Hematopoietic multipotent progenitor cell treated with erythropoietin and hydrocortisone succinate and interleukin-3 and kit ligand, for 17 days (in vitro differentiated cells): ENCODE measurements around the gene ATP9A.
"Not testable (repeated sequence)": the region's sequence is repeated elsewhere in the genome, so short reads cannot be mapped to it uniquely, and the experiment has no call there.

ENCODE experiments used
- DNase-seq: peaks from one replicate; pipeline ENCODE4 v3.0.0-alpha.2; 2015; ENCODE audit warnings: low spot score

Gene ATP9A

DNA sequence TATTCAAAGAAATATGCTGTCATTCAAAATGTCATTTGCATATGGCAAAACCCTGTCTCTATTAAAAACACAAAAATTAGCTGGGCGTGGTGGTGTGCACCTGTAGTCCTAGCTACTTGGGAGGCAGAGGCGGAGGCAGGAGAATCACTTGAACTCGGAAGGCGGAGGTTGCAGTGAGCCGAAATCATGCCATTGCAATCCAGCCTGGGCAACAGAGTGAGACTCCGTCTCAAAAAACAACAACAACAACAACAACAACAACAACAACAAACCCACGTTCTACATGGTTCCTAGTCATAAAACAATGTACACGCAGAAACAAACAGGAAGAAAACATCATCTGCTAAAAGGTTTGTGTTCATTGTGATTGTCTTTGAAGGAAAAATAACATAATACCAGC, 15.0 kb downstream of the ATP9A start:
- not testable (repeated sequence) for DNase-seq

DNA sequence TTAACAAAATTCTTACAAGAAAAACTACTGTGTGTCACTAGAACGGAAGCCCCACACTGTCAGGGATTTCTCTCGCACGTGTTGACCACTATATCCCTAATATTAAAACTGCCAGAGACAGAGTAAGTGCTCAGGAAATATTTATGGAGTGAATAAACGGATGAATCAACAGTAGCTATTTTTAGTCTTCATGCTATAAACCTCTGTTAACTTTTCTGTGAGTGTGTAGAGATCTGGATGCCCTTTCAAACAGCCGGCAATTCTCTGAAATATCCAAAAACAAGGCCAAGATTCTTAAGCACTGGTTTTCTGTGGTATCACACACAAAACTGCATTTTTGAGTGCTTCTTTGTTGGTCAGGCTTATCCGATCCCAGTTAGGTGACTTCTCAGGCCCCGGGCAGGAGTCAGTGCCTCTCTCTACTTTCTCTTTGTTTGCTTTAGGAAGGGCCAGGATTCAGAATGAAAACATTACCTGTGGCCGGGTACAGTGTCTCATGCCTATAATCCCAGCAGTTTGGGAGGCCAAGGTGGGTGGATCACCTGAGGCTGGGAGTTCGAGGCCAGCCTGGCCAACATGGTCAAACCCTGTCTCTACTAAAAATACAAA, 15.7 kb downstream of the ATP9A start:
- DNase-seq = no peak

DNA sequence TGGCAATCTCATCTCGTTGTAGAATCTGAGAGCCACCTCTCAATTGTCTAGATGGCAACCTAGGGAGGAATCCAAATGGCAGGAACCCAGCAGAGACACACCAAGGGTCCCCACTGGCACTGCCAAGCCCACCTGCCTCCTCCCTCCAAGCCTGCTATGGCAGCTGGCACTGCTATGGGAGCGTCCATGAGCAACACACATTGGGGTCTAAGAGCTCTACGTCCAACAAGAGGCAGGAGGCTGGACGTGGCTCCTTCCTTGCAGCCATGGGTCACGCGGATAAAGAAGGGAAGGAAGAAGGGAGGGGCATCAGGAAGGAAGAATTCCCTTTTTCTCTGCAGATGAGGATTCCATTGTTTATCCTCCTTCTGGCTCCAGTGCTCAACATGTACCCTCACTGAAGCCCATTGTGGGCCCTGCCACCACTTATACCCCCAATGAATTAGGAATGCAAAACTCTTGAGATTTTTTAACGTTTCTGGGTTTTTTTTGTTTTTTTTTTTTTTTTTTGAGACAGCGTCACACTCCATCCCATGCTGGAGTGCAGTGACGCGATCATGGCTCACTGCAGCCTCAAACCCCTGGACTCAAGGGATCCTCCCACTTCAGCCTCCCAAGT, 17.3 kb downstream of the ATP9A start:
- DNase-seq = no peak

DNA sequence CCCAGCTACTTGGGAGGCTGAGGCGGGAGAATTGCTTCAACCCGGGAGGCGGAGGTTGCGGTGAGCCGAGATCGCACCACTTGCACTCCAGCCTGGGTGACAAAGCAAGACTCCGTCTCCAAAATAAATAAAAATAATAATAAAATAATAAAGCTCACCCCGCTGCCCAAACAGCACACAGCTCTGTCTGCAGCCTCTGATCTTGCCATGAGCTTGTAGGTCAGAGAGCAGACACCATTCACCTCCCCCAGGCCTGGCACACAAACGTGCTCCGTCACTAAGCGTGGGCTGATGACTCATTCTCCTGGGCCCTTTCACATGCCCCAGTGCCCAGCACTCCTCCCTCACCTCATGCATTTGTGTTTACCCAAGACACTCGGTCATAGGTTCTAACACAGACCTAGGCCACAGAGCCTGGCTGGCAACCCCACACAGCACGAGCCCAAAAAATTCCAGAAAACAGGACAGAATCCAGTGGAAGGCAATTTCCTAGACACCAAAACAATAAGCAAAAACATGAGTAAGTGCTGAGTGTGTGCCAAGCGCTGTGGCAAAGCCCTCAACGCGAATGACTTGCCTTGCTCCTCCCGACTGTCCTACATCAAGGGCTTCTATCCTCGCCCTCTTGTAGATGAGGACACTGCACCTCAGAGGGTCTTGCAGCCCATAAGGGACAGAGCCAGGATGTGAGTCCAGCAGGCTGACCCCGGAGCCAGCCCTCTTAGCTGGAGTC, 18.0 kb downstream of the ATP9A start:
- peak; percentile 12 for DNase-seq

DNA sequence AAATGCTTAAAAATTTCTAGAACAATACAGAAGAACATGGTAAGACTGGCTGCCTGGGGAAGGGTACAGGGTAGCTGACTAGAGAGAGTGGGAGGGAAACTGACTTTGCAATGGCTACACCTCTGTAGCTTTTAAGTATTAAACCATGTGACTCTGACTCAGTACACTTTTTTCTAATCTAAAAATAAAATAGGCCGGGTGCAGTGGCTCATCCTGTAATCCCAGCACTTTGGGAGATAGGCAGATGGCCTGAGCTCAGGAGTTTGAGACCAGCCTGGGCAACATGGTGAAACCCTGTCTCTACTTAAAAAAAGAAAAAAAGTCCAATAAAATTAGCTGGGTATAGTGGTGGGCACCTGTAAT, 18.5 kb downstream of the ATP9A start:
- DNase-seq = no peak

DNA sequence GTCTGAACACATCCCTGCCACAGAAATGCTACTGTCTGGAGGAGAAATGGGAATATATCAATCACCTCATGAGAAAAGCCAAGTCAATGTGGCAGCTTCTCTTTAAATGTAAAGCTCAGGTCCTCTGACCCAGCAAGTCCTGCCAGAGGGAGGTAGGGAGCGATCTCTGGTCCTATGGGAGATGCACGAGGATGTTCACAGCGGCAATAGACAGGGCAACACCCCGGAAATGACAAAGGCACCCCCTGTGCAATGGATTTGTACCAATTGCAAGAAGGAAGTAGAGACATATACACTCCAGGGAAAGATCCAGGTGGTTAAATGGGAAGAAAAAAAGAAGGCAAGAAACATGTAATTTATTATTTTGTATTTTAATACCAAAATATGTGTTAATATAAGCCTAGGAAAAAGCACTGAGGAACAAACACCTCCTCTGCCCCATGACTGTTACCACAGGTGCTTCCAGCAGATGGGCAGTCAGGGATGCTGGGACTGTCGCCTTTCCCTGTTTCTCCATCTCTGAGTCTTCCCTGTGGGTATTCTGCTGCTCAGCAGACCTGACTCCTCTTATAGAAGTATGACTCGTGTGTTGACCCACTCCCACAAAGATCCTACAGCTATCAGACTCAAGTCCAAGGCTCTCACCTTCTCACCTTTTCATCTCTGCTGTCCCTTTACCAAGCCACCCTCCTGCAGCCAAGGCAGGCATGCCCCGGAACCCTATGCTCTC, 20.8 kb downstream of the ATP9A start:
- no peak for DNase-seq

DNA sequence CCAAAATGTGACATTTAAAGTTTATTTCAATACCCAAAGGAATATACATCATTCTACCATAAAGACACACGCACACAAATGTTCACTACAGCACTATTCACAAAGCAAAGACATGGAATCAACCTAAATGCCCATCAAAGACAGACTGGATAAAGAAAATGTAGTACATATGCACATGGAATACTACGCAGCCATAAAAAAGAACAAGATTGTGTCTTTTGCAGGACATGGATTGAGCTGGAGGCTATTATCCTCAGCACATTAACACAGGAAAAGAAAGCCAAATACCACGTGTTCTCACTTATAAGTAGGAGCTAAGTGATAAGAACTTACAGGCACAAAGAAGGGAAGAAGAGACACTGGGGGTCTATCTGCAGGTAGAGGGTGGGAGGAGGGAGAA, 22.4 kb downstream of the ATP9A start:
- no peak for DNase-seq

DNA sequence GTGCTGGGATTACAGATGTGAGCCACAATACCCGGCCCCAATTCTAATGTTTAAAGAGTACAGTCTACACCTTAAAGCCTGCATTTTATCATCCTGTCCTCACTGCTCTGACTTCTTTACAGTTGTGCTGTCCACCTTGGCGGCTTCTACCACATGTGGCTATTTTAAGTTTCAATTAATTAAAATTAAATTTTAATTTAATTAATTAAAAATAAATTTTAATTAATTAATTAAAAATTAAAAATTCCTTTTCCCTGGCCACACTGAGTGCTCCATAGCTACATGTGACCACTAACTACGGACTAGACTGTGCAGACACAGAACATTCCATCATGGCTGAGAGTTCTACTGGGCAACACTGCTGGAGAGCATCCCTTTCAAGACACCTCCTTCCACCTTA, 27.4 kb downstream of the ATP9A start:
- DNase-seq = no peak

DNA sequence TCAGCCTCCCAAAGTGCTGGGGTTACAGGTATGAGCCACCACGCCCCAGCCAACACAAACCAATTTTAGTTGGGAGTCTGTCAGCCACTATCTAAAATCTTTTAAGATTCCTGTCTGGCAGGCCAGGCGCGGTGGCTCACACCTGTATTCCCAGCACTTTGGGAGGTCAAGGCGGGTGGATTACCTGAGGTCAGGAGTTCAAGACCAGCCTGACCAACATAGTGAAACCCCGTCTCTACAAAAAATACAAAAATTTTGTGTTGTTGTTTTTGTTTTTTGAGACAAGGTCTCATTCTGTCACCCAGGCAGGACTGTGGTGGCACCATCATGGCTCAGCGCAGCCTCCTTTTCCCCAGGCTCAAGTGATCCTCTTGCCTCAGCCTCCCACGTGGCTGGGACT, 27.9 kb downstream of the ATP9A start:
- not testable (repeated sequence) for DNase-seq

DNA sequence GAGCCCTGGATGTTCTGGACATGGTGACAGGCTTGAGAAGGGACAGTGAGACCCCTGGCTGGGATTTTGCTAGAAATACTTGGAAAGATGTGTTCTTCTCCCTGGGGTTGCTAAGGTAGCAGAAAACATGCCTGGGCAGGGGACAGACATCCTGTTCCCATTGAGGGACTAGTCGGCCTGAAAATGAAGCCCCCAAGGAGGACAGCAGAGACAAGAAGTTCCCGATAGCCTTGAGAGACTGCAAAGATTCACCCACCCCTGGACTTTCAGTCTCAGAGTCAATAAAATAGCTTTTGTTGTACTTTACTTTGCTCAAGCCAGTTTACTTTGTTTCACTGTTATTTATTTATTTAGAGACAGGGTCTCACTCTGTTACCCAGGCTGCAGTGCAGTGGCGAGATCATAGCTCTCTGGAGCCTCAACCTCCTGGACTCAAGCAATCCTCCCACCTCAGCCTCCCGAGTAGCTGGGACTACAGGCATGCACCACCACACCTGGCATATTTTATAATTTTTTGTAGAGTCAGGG, 28.4 kb downstream of the ATP9A start:
- no peak for DNase-seq

DNA sequence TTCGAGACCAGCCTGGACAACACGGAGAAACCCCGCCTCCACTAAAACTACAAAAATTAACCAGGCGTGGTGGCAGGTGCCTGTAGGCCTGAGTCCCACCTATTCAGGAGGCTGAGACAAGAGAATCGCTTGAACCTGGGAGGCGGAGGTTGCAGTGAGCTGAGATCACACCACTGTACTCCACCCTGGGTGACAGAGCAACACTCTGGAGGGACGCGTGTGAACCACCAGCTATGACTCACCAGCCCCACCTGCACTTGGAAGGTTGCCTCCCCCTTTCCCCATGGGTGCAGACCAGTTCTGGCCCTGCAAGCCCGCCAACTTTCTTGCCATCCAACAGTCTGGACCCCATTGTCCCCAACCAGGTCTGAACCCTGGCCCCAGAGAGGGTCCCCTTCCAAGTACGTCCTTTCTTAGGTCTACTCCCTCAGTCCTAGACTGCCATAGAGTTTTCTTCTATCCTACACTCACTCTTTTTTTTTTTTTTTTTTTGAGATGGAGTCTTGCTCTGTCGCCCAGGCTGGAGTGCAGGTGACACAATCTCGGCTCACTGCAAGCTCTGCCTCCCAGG, 29.2 kb downstream of the ATP9A start:
- DNase-seq = no peak

DNA sequence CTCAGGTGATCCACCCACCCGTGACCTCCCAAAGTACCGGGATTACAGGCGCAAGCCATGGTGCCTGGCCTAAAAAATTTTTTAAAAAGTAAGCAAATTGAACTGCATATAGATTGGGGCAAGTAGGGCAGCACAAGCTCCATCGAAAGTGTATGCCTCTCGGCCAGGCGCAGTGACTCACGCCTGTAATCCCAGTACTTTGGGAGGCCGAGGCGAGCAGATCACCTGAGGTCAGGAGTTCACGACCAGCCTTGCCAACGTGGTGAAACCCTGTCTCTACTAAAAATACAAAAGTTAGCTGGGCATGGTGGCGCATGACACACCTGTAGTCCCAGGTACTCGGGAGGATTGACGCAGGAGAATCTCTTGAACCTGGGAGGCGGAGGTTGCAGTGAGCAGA, 29.9 kb downstream of the ATP9A start:
- DNase-seq = not testable (repeated sequence)

DNA sequence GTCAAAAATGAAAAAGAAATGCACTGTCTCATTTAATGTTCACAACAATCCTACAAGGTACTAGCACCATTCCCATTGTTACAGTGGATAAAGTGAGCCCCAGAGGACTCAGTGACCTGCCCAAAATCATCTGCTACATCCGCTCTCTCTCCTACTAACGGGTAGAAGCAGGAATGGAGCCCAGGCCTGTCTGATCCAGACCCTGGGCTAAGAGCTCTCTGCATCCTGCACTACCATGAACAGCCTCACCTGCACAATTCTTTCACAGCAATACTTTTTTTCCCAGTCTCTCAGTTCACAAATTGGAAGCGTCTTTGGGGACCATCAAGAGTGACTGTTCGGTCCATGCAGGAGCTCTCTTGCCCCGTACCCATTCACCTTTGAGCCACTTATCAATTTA, 31.2 kb downstream of the ATP9A start:
- no peak for DNase-seq

DNA sequence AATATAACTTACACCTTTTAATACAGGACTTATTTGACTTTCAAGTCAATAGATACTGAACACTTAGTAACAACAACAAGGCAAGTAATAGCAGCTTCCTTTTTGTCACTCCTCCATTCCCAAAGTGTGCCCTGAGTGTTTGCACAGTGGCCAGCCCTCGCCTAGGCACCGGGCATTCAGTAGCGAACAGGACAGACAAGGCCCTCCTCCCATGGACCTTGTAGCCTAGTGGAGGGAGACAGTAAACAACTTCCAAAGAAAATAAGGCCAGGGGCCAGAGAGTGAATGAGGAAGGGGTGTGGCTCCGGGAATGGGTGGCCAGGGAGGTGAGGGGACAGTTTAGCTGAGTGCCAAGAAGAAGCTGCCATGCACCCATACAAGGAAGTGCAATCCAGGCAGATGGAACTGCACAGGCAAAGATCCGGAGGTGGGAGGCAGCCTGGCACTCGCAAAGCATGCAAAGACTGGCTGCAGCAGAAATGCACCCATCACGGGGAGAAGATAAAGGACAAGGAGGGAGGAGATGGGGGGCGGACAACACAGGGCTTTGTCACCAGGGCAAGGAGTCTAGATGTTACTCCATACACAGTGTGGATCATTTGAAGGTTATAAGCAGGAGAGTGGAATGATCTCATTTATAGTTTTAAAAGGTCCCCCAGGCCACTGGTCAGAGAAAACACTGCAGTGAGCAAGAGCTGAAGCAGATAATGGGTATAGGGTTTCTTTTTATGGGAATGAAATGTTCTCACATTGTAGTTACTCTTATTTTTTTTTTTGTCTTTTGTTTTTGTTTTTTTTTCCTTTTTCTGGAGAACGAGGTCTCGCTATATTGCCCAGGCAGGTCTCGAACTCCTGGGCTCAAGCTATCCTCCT, 32.2 kb downstream of the ATP9A start:
- no peak for DNase-seq

DNA sequence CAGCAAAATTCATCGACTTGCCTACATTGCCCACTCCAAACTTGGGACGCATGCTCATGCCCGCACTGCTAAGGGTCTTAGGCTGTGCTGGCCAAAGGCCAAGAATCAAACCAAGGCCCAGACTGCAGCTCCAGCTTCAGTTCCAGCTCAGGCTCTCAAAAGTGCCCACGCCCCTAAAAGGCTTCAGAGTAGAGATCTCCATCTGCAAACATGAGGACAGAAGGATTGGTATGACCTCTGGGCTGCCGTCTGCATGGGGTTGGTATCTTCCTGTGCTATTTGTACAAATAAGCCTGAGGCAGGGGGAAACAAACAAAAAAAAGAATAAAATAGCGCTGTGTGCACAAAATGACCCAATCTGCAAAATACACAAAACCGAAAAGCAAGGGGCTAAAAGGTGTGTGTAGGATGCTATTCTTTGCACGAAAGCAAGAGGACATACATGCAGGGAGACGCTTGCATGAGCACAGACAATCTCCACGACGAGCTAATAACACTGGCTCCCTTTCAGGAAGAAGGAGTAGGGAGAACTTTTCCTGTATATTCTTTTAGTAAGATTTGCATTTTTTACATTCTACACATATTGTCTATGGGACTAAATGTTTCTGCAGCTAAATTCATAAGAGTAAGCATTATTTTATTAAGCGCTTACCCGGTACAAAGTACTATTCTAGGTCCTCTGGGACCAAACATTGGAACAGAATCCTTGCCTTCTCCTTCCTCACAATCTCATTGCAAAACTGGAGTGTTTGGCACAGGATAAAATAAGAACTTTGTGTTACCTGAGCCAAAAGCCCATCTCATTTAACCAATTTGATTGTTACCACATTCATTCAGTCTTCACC, 33.1 kb downstream of the ATP9A start:
- no peak for DNase-seq

DNA sequence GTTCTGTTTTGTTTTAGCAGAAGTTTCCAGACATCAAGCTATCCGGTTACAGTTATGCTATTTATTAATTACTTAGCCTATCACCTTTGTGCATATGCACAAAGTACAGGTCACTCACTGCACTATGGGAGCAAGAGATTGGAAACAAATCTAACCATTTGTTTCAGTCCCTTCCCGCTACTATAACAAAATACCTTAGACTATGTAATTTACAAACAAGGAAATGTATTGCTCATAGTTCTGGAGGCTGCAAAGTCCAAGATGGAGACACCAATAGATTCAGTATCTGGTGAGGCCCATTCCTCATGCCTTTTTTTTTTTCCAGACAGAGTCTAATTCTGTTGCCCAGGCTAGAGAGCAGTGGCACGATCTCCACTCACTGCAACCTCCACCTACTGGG, 35.1 kb downstream of the ATP9A start:
- no peak for DNase-seq

DNA sequence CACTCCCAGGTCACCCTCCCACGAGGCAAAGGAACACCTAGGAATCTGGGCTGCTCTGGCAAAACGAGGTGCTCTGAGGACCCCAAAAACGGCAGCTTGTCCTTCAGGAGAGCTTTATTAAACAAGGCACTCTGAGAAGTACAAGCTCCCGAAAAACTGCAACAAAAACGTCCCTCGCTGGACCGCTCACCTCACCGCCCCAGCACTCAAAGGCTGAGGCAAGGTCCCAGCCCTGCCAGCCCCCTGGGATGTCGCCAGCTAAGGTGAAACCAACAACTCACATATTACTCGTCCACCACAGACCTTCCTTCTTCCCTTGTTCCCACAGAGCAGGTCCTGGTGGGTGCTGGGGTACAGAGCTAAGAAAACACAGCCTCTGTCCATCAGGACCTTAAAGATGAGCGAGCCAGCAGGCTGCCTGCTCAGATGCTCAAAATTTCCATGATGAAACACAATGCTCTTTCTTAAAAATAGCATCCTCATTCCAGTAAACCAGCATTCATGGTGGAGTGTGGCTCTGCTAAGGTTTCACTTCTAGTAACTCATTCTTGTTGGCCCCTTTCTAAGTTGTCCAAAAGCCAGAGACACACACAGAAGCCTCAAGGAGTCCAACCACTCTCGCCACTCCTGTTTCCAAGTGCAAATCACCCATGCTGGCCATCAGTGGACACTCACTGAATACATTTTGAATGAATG, 35.9 kb downstream of the ATP9A start:
- no peak for DNase-seq

DNA sequence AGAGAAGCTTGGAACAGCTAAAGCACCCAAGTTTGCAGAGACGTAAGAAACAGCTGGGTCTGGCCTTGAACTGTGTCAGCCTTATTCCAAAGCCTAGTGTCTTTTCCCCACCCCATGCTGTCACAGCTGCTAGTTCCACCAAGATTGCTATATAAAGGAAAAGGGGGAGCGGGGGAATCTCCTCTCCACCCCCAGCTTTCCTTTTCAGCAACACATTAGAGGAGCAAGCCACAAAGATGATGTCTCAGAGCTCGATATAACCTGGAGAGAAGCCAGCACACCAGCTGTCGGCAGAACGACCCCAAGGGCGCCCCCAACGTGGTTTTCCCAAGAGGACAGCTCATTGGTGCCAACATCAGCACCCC, 36.5 kb downstream of the ATP9A start:
- no peak for DNase-seq

DNA sequence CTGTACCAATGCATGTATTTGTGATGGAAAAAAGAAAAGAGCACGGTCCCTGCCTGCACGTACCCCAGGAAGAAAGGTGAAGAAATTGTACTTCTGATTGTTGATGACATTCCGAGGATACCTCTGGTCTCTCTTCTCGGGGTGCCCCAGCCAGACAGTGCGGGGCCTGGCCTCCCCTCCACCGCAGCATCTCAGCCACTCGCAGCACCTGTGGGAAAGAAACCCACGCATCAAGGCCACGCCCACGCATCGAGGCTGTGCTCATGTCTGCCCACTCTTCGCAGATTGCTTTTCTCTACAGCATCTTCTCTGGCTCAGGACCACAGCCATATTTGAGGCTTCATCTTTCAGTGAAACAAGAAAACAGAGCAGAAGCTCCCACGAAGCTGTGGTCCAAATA, 38.4 kb downstream of the ATP9A start:
- DNase-seq = no peak

DNA sequence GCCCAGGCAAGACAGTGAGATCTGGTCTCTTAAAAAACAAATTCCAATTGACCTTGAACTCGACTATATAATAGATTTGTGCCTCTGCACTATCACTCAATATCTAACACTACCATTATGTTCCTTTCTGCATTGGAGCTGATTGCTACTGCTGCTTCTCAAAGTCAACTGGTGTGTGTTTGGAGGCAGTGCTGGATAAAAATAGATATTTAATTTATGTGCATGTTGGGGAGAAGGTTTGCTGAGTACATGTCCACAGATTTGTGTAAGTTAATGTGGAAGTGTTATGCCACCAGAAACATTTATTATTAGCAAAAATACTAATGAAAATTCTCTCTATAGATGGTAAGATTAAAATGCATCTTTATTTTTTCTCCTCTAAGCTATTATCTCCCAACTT, 39.5 kb downstream of the ATP9A start:
- no peak for DNase-seq
